ENCODE measurements around the gene CHAC1. TPM values are rescaled to one million over a fixed set of nuclear protein-coding genes. Genes with fewer than 3 reads are reported as not detected.

CHAC1 gene
- total RNA-seq, 1 donor from 2014 or later: 0.52 TPM

DNA sequence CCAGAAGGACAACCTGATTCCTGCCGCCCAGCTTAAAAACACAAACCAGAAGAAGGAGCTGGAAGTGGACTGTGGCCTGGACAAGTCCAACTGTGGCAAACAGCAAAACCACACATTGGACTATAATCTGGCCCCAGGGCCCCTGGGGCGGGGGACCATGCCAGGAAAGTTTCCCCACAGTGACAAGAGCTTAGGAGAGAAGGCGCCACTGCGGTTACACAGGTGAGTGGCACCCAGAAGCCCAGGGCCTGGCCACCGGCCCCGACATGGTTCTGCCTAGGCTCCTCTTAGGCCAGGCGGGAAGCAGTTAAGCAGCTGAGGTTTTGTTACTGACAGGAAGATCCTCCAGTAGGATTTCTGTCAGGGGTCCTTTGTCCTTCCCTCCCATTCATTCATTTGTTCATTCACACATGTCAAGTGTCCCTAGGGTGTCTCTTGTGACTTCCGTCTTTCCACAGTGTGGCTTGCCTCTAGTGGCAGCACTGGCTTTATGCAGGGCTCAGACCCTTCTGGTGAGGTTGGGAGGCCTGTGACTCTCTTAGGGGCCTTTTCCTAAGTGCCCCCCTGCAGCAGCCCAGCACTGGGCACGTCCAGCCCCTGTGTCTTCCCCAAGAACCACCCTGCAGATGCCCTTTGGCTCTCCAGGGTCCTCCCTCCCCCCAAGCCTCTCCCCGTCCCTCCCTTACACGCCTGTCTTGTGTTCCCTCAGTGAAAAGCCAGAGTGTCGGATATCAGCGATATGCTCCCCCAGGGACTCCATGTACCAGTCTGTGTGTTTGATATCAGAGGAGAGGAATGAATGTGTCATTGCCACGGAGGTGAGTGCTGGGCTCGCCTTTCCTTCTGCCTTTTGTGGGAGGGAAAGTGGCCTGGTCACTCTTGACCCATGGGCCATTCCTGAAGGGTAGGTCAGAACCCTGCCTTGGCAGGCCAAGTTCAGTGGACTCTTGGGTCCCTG, 16.3 kb upstream of the CHAC1 start:
- peak overlapping the region; percentile 3 to 29 (median 9) for H3K4me3 ChIP-seq (ENCODE audit: low read length in 3 of 3)

DNA sequence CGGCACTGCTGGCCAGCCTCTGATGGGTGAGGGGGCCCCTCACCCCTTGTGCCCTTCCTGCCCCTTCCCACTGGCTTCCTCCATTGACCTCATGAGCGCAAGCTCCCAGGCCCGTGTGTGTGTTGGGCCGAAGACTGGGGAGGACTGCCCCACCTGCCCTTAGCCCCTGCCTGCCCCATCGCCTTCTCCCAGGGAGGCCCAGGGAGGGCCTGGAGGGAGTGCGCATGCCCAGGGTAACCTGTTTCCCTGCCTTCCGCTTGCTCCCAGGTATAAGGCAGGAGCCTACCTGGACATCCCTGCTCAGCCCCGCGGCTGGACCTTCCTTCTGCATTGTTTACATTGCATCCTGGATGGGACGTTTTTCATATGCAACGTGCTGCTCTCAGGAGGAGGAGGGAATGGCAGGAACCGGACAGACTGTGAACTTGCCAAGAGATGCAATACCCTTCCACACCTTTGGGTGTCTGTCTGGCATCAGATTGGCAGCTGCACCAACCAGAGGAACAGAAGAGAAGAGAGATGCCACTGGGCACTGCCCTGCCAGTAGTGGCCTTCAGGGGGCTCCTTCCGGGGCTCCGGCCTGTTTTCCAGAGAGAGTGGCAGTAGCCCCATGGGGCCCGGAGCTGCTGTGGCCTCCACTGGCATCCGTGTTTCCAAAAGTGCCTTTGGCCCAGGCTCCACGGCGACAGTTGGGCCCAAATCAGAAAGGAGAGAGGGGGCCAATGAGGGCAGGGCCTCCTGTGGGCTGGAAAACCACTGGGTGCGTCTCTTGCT, 15.3 kb upstream of the CHAC1 start:
- peak overlapping the region in 2 of 3 donors; percentile 9 to 29 for H3K4me3 ChIP-seq (ENCODE audit: low read length in 3 of 3)
- peak overlapping the region in 1 of 3 donors; percentile 57 for H3K9ac ChIP-seq (ENCODE audit: low read depth in 1 of 3, low read length in 3 of 3)
- peaks cover 41 to 70% (median 67%) of the 10 kb centered on the region in 3 donors for H3K4me1 ChIP-seq (ENCODE audit: control insufficient read depth in 3 of 3, insufficient read depth in 3 of 3, low read length in 3 of 3)
- peaks cover 0 to 2% (median 2%) of the 10 kb centered on the region in 3 donors for H3K27me3 ChIP-seq (ENCODE audit: control insufficient read depth in 3 of 3, insufficient read depth in 3 of 3, low read length in 3 of 3)
- peaks cover 0 to 7% (median 4%) of the 10 kb centered on the region in 3 donors for H3K36me3 ChIP-seq (ENCODE audit: control insufficient read depth in 3 of 3, insufficient read depth in 3 of 3, low read length in 3 of 3)
- peak overlapping the region; percentile 44 for H3K27ac ChIP-seq (ENCODE audit: low read depth, low read length)
- H3K9me3 ChIP-seq (ENCODE audit: control insufficient read depth in 3 of 3, low read length in 3 of 3): no peaks in the 10 kb centered on the region

More for the DNA sequence above, 16.3 kb upstream of the CHAC1 start:
- H3K27ac ChIP-seq (ENCODE audit: low read depth, low read length): peak overlapping the region; percentile 44
- H3K9ac ChIP-seq (ENCODE audit: low read depth in 1 of 3, low read length in 3 of 3): peak overlapping the region in 1 of 3 donors; percentile 57
- peaks cover 7 to 11% (median 11%) of the 10 kb centered on the region in 3 donors for H3K27me3 ChIP-seq (ENCODE audit: control insufficient read depth in 3 of 3, insufficient read depth in 3 of 3, low read length in 3 of 3)
- H3K9me3 ChIP-seq (ENCODE audit: control insufficient read depth in 3 of 3, low read length in 3 of 3): no peaks in the 10 kb centered on the region
- peaks cover 32 to 62% (median 60%) of the 10 kb centered on the region in 3 donors for H3K4me1 ChIP-seq (ENCODE audit: control insufficient read depth in 3 of 3, insufficient read depth in 3 of 3, low read length in 3 of 3)
- H3K36me3 ChIP-seq (ENCODE audit: control insufficient read depth in 3 of 3, insufficient read depth in 3 of 3, low read length in 3 of 3): peaks cover 0 to 9% (median 4%) of the 10 kb centered on the region in 3 donors

DNA sequence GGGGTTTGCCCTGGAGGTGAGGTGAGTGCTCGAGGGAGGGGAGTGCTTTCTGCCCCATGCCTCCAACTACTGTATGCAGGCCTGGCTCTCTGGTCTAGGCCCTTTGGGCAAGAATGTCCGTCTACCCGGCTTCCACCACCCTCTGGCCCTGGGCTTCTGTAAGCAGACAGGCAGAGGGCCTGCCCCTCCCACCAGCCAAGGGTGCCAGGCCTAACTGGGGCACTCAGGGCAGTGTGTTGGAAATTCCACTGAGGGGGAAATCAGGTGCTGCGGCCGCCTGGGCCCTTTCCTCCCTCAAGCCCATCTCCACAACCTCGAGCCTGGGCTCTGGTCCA, 14.8 kb upstream of the CHAC1 start:
- Histone ChIP-seq H3K36me3 (ENCODE audit: control insufficient read depth in 3 of 3, insufficient read depth in 3 of 3, low read length in 3 of 3) (peaks cover 0 to 6% (median 4%) of the 10 kb centered on the region in 3 donors), H3K4me3 (ENCODE audit: low read length in 3 of 3) (no peak overlapping the region), H3K9ac (ENCODE audit: low read depth in 1 of 3, low read length in 3 of 3) (no peak overlapping the region), H3K4me1 (ENCODE audit: control insufficient read depth in 3 of 3, insufficient read depth in 3 of 3, low read length in 3 of 3) (peaks cover 45 to 73% (median 72%) of the 10 kb centered on the region in 3 donors), H3K27me3 (ENCODE audit: control insufficient read depth in 3 of 3, insufficient read depth in 3 of 3, low read length in 3 of 3) (no peaks in the 10 kb centered on the region), H3K9me3 (ENCODE audit: control insufficient read depth in 3 of 3, low read length in 3 of 3) (no peaks in the 10 kb centered on the region), H3K27ac (ENCODE audit: low read depth, low read length) (no peak overlapping the region)

DNA sequence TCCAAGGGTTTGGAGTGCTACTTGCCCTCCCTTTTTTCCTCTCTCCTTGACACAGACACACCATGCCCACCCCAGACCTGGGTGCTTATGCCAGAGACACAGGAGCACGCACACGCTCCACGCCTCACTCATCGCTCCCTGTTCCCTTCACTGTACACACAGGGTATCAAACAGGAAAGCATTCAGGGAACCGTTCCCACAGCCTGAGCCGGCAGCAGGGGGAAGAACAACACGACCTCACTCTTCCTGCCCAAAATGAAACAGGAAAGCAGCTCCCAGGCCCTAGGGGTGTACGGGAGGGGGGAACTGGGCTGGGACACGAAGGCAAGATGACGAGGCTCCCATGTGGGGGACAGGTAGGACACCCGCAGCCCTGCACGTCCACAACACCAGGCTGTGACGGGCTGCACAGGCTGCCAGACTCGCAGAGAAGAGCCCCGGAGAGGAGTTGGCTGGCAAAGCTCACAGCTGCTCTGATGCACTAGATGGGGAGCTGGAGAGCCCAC, 12.9 kb upstream of the CHAC1 start:
- peak overlapping the region; percentile 79 for H3K27ac ChIP-seq (ENCODE audit: low read depth, low read length)
- H3K4me1 ChIP-seq (ENCODE audit: control insufficient read depth in 3 of 3, insufficient read depth in 3 of 3, low read length in 3 of 3): peaks cover 45 to 65% (median 61%) of the 10 kb centered on the region in 3 donors
- H3K4me3 ChIP-seq (ENCODE audit: low read length in 3 of 3): peak overlapping the region in 2 of 3 donors; percentile 13 to 22
- peaks cover 0 to 3% (median 0%) of the 10 kb centered on the region in 3 donors for H3K36me3 ChIP-seq (ENCODE audit: control insufficient read depth in 3 of 3, insufficient read depth in 3 of 3, low read length in 3 of 3)
- H3K9me3 ChIP-seq (ENCODE audit: control insufficient read depth in 3 of 3, low read length in 3 of 3): no peaks in the 10 kb centered on the region
- H3K9ac ChIP-seq (ENCODE audit: low read depth in 1 of 3, low read length in 3 of 3): peak overlapping the region in 2 of 3 donors; percentile 2 to 79
- no peaks in the 10 kb centered on the region for H3K27me3 ChIP-seq (ENCODE audit: control insufficient read depth in 3 of 3, insufficient read depth in 3 of 3, low read length in 3 of 3)

DNA sequence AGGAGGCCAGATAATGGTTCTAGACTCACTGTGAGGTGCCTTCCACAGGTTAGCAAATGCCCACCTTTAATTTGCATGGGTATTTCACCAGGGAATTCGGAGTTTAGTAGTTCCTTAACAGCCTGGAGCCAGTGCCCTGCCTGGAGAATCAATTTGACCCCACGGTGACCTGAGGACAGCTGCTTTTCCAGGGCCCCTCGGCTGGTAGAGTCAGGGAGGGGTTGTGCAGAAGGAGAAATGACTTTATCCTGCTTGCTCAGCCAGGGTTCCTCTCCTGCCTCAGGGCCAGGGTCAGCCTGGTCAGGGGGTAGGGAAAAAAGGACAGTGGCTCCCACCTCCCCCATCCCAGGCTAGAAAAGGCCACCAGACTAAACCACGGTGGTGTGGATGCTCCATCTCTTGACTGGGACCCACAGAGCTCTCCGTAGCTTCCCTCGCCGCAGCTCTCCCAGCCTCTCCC, 12.2 kb upstream of the CHAC1 start:
- Histone ChIP-seq H3K4me3 (ENCODE audit: low read length in 3 of 3) (peak overlapping the region; percentile 38 to 65 (median 50)), H3K27me3 (ENCODE audit: control insufficient read depth in 3 of 3, insufficient read depth in 3 of 3, low read length in 3 of 3) (no peaks in the 10 kb centered on the region), H3K27ac (ENCODE audit: low read depth, low read length) (peak overlapping the region; percentile 79), H3K36me3 (ENCODE audit: control insufficient read depth in 3 of 3, insufficient read depth in 3 of 3, low read length in 3 of 3) (no peaks in the 10 kb centered on the region), H3K9me3 (ENCODE audit: control insufficient read depth in 3 of 3, low read length in 3 of 3) (no peaks in the 10 kb centered on the region), H3K9ac (ENCODE audit: low read depth in 1 of 3, low read length in 3 of 3) (peak overlapping the region; percentile 2 to 79 (median 72)), H3K4me1 (ENCODE audit: control insufficient read depth in 3 of 3, insufficient read depth in 3 of 3, low read length in 3 of 3) (peaks cover 45 to 59% (median 54%) of the 10 kb centered on the region in 3 donors)

DNA sequence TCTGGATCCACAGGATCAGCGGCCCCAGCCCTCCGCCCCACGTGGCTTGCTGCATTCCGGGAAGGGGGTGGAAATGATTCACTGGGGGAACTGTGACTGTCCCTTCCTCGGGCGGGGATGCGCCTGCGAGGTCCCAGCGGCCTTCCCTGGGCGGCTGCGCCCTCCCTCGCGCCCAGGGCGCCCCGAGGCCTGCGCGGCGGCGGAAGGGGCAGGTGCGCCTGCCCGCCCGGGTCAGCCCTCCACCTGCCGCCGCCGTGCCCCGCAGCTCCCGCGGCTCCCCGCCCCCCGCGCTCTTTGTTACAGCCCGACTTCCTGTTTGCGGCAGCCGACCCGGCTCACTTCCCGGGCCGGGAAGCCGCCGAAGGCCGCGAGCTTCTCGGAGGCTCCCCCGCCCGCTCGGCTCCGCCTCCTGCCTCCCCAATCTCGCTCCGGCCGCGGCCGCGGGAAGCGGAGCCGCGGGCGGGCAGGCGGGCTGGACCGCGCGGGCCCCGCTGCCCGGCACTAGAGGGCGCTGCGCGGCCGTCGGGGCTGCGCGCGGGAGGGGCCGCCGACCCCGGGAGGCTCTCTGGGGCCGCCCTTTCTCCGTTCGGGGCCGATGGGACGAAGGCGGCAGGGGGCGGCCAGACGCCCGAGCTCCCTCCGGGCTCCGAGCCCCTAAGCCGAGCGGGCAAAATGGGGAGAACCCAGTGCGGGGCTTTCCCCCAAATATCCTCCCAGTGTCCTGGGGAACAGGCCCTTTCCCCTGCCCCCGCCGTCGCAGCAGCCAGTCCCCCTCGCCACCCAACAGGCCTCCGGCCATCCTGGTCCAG, 11.5 kb upstream of the CHAC1 start:
- H3K9ac ChIP-seq (ENCODE audit: low read depth in 1 of 3, low read length in 3 of 3): peak overlapping the region; percentile 73 to 79 (median 77)
- H3K27me3 ChIP-seq (ENCODE audit: control insufficient read depth in 3 of 3, insufficient read depth in 3 of 3, low read length in 3 of 3): no peaks in the 10 kb centered on the region
- no peaks in the 10 kb centered on the region for H3K9me3 ChIP-seq (ENCODE audit: control insufficient read depth in 3 of 3, low read length in 3 of 3)
- H3K27ac ChIP-seq (ENCODE audit: low read depth, low read length): peak overlapping the region; percentile 79
- no peaks in the 10 kb centered on the region for H3K36me3 ChIP-seq (ENCODE audit: control insufficient read depth in 3 of 3, insufficient read depth in 3 of 3, low read length in 3 of 3)
- H3K4me1 ChIP-seq (ENCODE audit: control insufficient read depth in 3 of 3, insufficient read depth in 3 of 3, low read length in 3 of 3): peaks cover 45 to 53% (median 48%) of the 10 kb centered on the region in 3 donors
- peak overlapping the region; percentile 63 to 67 (median 66) for H3K4me3 ChIP-seq (ENCODE audit: low read length in 3 of 3)

DNA sequence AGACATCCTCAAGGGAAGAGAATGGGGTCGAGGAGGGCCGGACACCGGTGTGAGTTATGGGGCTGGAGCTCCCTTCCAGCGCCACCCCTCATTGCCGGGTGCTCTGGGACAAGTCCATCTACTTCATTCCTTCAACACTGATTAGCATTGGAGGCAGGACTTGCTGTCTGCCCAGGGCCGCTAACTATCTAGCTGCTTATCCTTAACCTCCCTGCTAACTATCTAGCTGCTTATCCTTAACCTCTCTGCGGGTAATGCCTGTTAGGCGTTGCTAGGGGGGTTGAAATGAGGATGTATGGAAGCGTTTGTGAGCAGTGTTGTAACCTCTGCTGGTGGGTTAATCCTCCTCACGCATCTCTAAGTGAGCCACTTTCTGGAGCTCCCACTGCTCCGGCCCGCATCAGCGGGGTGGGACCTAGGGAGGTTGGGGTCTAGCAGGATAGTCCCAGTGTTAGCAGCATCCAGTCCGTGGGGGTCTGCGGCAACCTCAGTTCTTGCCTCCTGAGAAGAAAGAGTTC, 10.9 kb upstream of the CHAC1 start:
- peak overlapping the region; percentile 73 to 79 (median 77) for H3K9ac ChIP-seq (ENCODE audit: low read depth in 1 of 3, low read length in 3 of 3)
- H3K9me3 ChIP-seq (ENCODE audit: control insufficient read depth in 3 of 3, low read length in 3 of 3): no peaks in the 10 kb centered on the region
- no peaks in the 10 kb centered on the region for H3K27me3 ChIP-seq (ENCODE audit: control insufficient read depth in 3 of 3, insufficient read depth in 3 of 3, low read length in 3 of 3)
- H3K4me3 ChIP-seq (ENCODE audit: low read length in 3 of 3): peak overlapping the region; percentile 63 to 67 (median 66)
- H3K36me3 ChIP-seq (ENCODE audit: control insufficient read depth in 3 of 3, insufficient read depth in 3 of 3, low read length in 3 of 3): no peaks in the 10 kb centered on the region
- H3K4me1 ChIP-seq (ENCODE audit: control insufficient read depth in 3 of 3, insufficient read depth in 3 of 3, low read length in 3 of 3): peaks cover 41 to 46% (median 43%) of the 10 kb centered on the region in 3 donors
- H3K27ac ChIP-seq (ENCODE audit: low read depth, low read length): peak overlapping the region; percentile 79

DNA sequence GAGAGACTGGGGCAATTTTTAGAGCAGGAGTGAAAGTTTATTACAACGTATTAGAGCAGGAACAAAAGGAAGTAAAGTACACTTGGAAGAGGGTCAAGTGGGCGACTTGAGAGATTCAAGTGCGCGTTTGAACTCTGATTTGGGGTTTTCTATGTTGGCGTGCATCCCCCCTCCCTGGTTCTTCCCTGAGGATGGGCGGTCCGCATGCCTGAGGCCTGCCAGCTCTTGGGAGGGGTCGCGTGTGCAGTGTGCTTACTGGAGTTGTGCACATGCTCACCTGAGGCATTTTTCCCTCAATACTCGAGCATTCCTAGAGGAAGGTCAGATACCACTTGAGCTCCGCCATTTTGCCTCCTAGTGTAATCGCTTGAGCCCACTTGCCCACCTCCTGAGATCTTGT, 10.4 kb upstream of the CHAC1 start:
- Histone ChIP-seq H3K36me3 (ENCODE audit: control insufficient read depth in 3 of 3, insufficient read depth in 3 of 3, low read length in 3 of 3) (no peaks in the 10 kb centered on the region), H3K27ac (ENCODE audit: low read depth, low read length) (peak overlapping the region; percentile 79), H3K9ac (ENCODE audit: low read depth in 1 of 3, low read length in 3 of 3) (peak overlapping the region in 1 of 3 donors; percentile 79), H3K4me1 (ENCODE audit: control insufficient read depth in 3 of 3, insufficient read depth in 3 of 3, low read length in 3 of 3) (peaks cover 36 to 41% (median 38%) of the 10 kb centered on the region in 3 donors), H3K9me3 (ENCODE audit: control insufficient read depth in 3 of 3, low read length in 3 of 3) (no peaks in the 10 kb centered on the region), H3K27me3 (ENCODE audit: control insufficient read depth in 3 of 3, insufficient read depth in 3 of 3, low read length in 3 of 3) (no peaks in the 10 kb centered on the region), H3K4me3 (ENCODE audit: low read length in 3 of 3) (no peak overlapping the region)
